ENCODE measurements around the gene SSH2. TPM values are rescaled to one million over a fixed set of nuclear protein-coding genes. Genes with fewer than 3 reads are reported as not detected.

Gene SSH2
- total RNA-seq, 4 donors from 2014 or later, result 30.2 to 38.6 (median 35.5) TPM

DNA sequence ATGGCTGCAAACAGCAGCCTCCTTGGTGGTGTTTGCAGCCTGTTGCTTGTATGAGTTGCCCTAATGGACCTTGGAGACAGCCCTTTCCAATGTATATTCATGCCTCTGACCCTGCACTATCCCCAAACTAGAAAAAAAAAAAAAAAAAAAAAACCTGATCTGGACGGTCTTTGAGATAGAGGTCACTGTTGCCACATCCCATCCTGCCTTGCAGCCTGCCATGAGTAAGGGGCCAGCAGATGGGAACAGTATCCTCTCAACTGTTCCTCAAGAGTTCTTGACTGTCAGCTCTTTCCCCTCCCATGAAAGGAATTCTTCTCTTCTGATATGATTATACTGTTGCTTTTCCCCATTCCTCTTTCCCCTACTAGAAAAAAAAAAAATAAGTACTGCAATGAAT lies 152.4 kb downstream of the SSH2 start:
- TF ChIP-seq POLR2A (IDR thresholded peaks at IDR 0.05), result no peak
- TF ChIP-seq, protein P1, sequence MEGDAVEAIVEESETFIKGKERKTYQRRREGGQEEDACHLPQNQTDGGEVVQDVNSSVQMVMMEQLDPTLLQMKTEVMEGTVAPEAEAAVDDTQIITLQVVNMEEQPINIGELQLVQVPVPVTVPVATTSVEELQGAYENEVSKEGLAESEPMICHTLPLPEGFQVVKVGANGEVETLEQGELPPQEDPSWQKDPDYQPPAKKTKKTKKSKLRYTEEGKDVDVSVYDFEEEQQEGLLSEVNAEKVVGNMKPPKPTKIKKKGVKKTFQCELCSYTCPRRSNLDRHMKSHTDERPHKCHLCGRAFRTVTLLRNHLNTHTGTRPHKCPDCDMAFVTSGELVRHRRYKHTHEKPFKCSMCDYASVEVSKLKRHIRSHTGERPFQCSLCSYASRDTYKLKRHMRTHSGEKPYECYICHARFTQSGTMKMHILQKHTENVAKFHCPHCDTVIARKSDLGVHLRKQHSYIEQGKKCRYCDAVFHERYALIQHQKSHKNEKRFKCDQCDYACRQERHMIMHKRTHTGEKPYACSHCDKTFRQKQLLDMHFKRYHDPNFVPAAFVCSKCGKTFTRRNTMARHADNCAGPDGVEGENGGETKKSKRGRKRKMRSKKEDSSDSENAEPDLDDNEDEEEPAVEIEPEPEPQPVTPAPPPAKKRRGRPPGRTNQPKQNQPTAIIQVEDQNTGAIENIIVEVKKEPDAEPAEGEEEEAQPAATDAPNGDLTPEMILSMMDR (IDR thresholded peaks at IDR 0.05), result no peak
- Histone ChIP-seq H3K27me3 (no peaks in the 10 kb centered on the region), H3K9me3 (no peaks in the 10 kb centered on the region), H3K36me3 (no peaks in the 10 kb centered on the region), H3K4me3 (replicated peaks in 1 of 3) (no peak overlapping the region), H3K4me1 (peaks cover 3 to 7% of the 10 kb centered on the region in 2 donors), H3K27ac (no peak overlapping the region)
- intact Hi-C loops (cut with DNase I), result loop anchor here (5.0 kb wide), 1 partner anchor 195 kb away; no protein-coding TSS in a partner anchor
- no peak for DNase-seq
- WGBS, 2 donors, result 89% methylated on average over 1 of the region's 1 CpG

DNA sequence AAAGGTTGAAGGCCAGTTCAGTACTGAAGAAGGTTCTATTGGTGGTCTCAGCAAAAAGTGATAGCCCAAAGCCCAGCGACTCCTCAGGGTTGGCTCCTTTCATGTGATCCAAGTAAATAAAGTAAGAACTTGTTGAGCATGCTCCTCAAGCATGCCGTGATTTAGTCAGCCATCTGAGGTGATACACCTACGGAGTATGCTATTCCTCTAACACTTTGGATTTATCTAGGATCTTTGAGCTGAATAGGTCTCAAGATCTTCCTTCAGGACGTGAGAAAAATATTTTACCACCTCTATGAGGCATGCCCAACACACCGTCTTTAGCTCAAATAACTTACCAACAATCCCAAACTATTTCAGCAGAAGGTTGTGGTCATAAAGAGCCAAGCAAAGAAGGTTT lies 154.0 kb downstream of the SSH2 start:
- TF ChIP-seq, protein P1 (IDR thresholded peaks at IDR 0.05), result no peak
- TF ChIP-seq POLR2A (IDR thresholded peaks at IDR 0.05), result no peak
- H3K27ac ChIP-seq, result no peak overlapping the region
- no peaks in the 10 kb centered on the region for H3K27me3 ChIP-seq
- no peaks in the 10 kb centered on the region for H3K9me3 ChIP-seq
- H3K4me3 ChIP-seq (replicated peaks in 1 of 3), result no peak overlapping the region
- no peaks in the 10 kb centered on the region for H3K36me3 ChIP-seq
- intact Hi-C loops (cut with DNase I), result loop anchor here (5.0 kb wide), 1 partner anchor 194 kb away; no protein-coding TSS in a partner anchor
- no peak for DNase-seq
- WGBS, 2 donors, result 94 to 98% methylated on average over 5 of the region's 5 CpGs
- peaks cover 3 to 7% of the 10 kb centered on the region in 2 donors for H3K4me1 ChIP-seq

GRCh38 chr17:29772981-29773380 lies 157.0 kb downstream of the SSH2 start:
- intact Hi-C loops (cut with DNase I), result no loop called here
- Histone ChIP-seq H3K4me3 (replicated peaks in 1 of 3) (no peak overlapping the region), H3K27ac (no peak overlapping the region), H3K36me3 (no peaks in the 10 kb centered on the region), H3K9me3 (no peaks in the 10 kb centered on the region), H3K4me1 (no peaks in the 10 kb centered on the region), H3K27me3 (no peaks in the 10 kb centered on the region)
- TF ChIP-seq POLR2A (IDR thresholded peaks at IDR 0.05), result no peak
- TF ChIP-seq, protein P1 (IDR thresholded peaks at IDR 0.05), result no peak
- no peak for DNase-seq
- 72 to 77% methylated on average over 2 of the region's 2 CpGs for WGBS, 2 donors

DNA sequence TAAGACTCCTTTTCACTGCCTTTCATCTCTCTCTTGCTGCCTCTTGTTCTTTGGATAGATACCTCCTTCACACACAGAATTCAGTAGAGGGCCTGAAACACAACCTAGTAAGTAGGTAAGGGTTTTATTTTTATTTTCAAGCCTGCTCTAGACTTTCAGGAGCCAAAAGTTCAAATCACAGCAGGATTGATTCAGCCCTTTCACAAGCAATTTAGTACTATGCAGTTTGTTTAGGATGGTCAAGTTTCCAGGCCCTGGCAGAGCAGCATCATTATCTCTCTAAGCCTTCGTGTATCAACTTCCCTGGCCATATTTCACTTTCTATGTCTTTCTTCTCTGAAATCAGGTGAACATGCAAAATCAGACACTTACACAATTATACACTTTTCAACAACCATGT lies 158.5 kb downstream of the SSH2 start:
- H3K36me3 ChIP-seq, result no peaks in the 10 kb centered on the region
- H3K27me3 ChIP-seq, result no peaks in the 10 kb centered on the region
- no peak overlapping the region for H3K27ac ChIP-seq
- intact Hi-C loops (cut with DNase I), result no loop called here
- H3K4me1 ChIP-seq, result no peaks in the 10 kb centered on the region
- H3K9me3 ChIP-seq, result no peaks in the 10 kb centered on the region
- no peak for TF ChIP-seq POLR2A (IDR thresholded peaks at IDR 0.05)
- TF ChIP-seq, protein P1 (IDR thresholded peaks at IDR 0.05), result no peak
- no peak overlapping the region for H3K4me3 ChIP-seq (replicated peaks in 1 of 3)
- no peak for DNase-seq
- 86 to 91% methylated on average over 1 of the region's 1 CpG for WGBS, 2 donors

DNA sequence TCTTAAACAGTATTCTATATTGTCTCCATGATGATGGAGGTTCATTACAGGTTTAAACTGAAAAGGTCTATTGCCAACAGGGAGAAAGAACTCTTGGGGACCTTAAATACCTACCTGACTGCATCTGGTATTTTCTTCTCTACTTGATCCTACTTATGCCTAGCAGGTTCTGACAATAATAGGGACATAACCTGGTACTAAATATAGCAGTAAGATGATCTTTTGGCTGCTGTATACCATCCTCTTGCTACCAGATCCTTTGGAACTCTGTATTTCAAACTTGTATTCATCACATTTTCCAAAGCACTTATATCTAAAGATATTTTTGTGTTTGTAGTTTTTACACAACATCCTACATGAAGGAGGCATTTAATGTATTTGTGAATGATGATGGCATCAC lies 160.8 kb downstream of the SSH2 start:
- H3K4me1 ChIP-seq, result no peaks in the 10 kb centered on the region
- H3K27me3 ChIP-seq, result no peaks in the 10 kb centered on the region
- DNase-seq, result no peak
- H3K27ac ChIP-seq, result no peak overlapping the region
- no peaks in the 10 kb centered on the region for H3K36me3 ChIP-seq
- TF ChIP-seq POLR2A (IDR thresholded peaks at IDR 0.05), result no peak
- TF ChIP-seq, protein P1 (IDR thresholded peaks at IDR 0.05), result no peak
- H3K9me3 ChIP-seq, result no peaks in the 10 kb centered on the region
- H3K4me3 ChIP-seq (replicated peaks in 1 of 3), result no peak overlapping the region
- intact Hi-C loops (cut with DNase I), result no loop called here

Measured in thyroid gland (tissue), 4 donors.